Lung microvascular endothelial cell (primary cell): ENCODE measurements around the gene ESYT1. TPM values are rescaled to one million over a fixed set of nuclear protein-coding genes. Genes with fewer than 3 reads are reported as not detected.

Experiments
- DNase-seq, 2 donors: peaks; one replicate each; pipeline versions ENCODE4 v3.0.0 to v3.0.0-alpha.2; 2010; ENCODE audit warnings: low read depth in 2 of 2
- total RNA-seq: library from RNA; depleted of rRNA; stranded (reverse); fragments of >200 nt; gene quantifications from 2 replicates; pipeline ENCODE4 v1.2.1, GENCODE V29; 2014

The ESYT1 gene
- total RNA-seq, 1 donor from 2014 or later = 326 TPM

- no peak for DNase-seq
Observed at GRCh38 chr12:56186957-56187356, 58.9 kb downstream of the ESYT1 start.

DNA sequence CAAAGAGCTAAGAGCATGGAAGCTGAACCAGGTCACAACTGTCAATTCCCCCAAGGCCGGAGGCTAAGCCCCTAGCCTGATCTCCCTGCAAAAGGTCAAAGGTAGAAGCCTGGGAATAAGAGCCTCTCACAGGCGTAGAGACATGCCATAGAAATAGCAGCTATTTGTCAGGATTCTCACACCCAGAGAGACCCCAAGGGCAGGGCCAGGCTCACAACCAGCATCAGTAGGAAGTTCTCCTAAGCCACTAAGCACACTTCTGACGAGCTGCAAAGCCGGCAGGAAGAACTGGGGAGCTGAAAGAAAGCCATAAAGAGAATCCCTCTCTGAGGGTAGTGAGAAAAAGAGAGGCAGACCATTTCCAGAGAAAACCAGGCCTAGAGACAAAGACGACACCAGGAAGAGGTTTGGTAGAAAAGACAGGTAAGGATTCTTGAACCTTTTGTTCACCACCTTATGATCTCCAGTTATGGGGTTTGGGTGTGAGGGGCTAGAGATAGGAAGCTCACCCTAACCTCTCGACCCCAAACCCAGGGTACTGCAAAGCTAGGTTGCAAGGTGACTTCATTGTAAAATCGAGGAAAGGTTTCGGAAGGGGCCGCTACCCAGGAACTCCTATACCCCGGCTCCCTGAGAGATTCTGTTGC lies 60.2 kb downstream of the ESYT1 start:
- DNase-seq = no peak

GRCh38 chr12:56188778-56189098 lies 60.7 kb downstream of the ESYT1 start:
- DNase-seq = peak in 1 of 2 donors; percentile 21

- peak; percentile 86 to 92 for DNase-seq
Observed at GRCh38 chr12:56189099-56189917, 61.2 kb downstream of the ESYT1 start, which contains the start of gene SMARCC2. TSS of gene SMARCC2 (minus strand) at chr12:56189483. CDS start at chr12:56189461, 22 bp downstream.

DNA sequence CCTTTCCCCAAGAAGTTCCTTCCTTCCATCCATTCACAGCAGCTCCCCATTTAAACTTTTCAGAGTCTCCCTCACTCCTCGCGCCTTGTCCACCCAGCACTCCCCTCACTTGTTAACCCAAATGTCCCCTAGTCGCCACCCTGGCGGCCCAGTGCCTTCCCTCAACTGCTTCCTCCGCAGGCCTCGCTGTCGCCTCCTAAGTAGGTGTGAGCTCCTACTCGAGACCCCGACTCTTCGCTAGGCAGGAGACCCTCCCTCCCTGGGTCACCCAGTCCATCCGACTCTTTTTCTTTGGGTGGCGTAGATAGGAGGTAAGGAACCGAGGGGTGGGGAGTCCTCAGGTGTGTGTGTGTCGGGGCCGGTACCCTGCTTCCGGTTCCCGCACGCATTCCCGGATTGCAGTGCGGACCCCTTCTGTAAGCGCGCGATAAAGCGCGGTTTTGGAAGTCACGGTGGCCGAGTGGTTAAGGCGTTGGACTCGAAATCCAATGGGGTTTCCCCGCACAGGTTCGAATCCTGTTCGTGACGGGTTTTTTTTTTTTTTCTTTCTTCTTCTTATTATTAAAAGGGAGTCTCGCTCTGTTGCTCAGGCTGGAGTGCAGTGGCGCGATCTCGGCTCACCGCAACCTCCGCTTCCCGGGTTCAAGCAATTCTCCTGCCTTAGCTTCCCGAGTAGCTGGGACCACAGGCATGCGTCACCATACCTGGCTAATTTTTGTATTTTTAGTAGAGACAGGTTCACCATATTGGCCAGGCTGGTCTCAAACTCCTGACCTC lies 62.0 kb downstream of the ESYT1 start:
- peak; percentile 90 to 91 for DNase-seq

GRCh38 chr12:56190695-56191155 lies 62.7 kb downstream of the ESYT1 start:
- DNase-seq = no peak

GRCh38 chr12:56192582-56192981 lies 64.5 kb downstream of the ESYT1 start:
- DNase-seq = no peak

GRCh38 chr12:56193025-56193578 lies 65.0 kb downstream of the ESYT1 start:
- DNase-seq = peak; percentile 91 to 92

Other genes starting within 250 kb of the ESYT1 start
- 25.1 and 26.8 TPM in 2 replicates for gene PYM1, start 200.4 kb upstream of the ESYT1 start, total RNA-seq
- 9.5 and 12.9 TPM in 2 replicates for gene DGKA, start 197.1 kb upstream of the ESYT1 start, total RNA-seq
- gene PMEL, start 162.2 kb upstream of the ESYT1 start, total RNA-seq = 0.20 and 0.22 TPM in 2 replicates
- 18.1 and 20.8 TPM in 2 replicates for gene CDK2, start 161.4 kb upstream of the ESYT1 start, total RNA-seq
- gene RAB5B, start 154.2 kb upstream of the ESYT1 start, total RNA-seq = 25.3 and 32.5 TPM in 2 replicates
- gene SUOX, start 131.0 kb upstream of the ESYT1 start, total RNA-seq = 8.9 and 10.1 TPM in 2 replicates
- gene IKZF4, start 107.2 kb upstream of the ESYT1 start, total RNA-seq = 0.20 and 0.22 TPM in 2 replicates
- gene RPS26, start 86.3 kb upstream of the ESYT1 start, total RNA-seq = 99.2 and 124 TPM in 2 replicates
- gene ERBB3, start 48.1 kb upstream of the ESYT1 start, total RNA-seq = under 0.01 and 0.22 TPM in 2 replicates
- gene PA2G4, start 23.7 kb upstream of the ESYT1 start, total RNA-seq = 80.8 and 102 TPM in 2 replicates
- gene RPL41, start 11.6 kb upstream of the ESYT1 start, total RNA-seq = 2,546 and 2,559 TPM in 2 replicates
- gene ZC3H10, start 10.0 kb upstream of the ESYT1 start, total RNA-seq = 2.6 and 5.0 TPM in 2 replicates
- gene MYL6B, start 24.3 kb downstream of the ESYT1 start, total RNA-seq = 63.6 and 75.0 TPM in 2 replicates
- 2,671 and 3,118 TPM in 2 replicates for gene MYL6, start 30.1 kb downstream of the ESYT1 start, total RNA-seq
- gene SMARCC2, start 61.2 kb downstream of the ESYT1 start, total RNA-seq = 31.4 and 45.8 TPM in 2 replicates
- 42.5 and 73.0 TPM in 2 replicates for gene RNF41, start 93.7 kb downstream of the ESYT1 start, total RNA-seq
- gene NABP2, start 96.1 kb downstream of the ESYT1 start, total RNA-seq = 17.5 and 21.1 TPM in 2 replicates
- gene SLC39A5, start 101.8 kb downstream of the ESYT1 start, total RNA-seq = not detected in 2 replicates
- 8.3 and 10.7 TPM in 2 replicates for gene ANKRD52, start 130.1 kb downstream of the ESYT1 start, total RNA-seq
- gene COQ10A, start 138.7 kb downstream of the ESYT1 start, total RNA-seq = 5.9 and 7.9 TPM in 2 replicates
- 75.6 and 111 TPM in 2 replicates for gene CS, start 172.1 kb downstream of the ESYT1 start, total RNA-seq
- 55.6 and 69.2 TPM in 2 replicates for gene CNPY2, start 187.7 kb downstream of the ESYT1 start, total RNA-seq
- 5.7 and 10.9 TPM in 2 replicates for gene PAN2, start 205.7 kb downstream of the ESYT1 start, total RNA-seq
- under 0.01 TPM in 1 of 2 replicates, not detected in the other for gene IL23A, start 210.6 kb downstream of the ESYT1 start, total RNA-seq
- gene STAT2, start 231.8 kb downstream of the ESYT1 start, total RNA-seq = 34.7 and 79.4 TPM in 2 replicates
- not detected in 2 replicates for gene APOF, start 234.6 kb downstream of the ESYT1 start, total RNA-seq